Osteoblast (primary cell): ENCODE measurements around the gene F8A1. TPM values are rescaled to one million over a fixed set of nuclear protein-coding genes. Genes with fewer than 3 reads are reported as not detected.
"Not testable (repeated sequence)": the region's sequence is repeated elsewhere in the genome, so short reads cannot be mapped to it uniquely, and the experiment has no call there.

Experiments
- DNase-seq: peaks from one replicate; pipeline ENCODE4 v3.0.0; 2011; ENCODE audit warnings: low spot score, mixed read lengths; ENCODE audit not compliant: insufficient read length; ENCODE audit errors: missing footprints
- H2AFZ ChIP-seq: 2 replicates; pipeline ENCODE4 v1.6.0; 2011; ENCODE audit warnings: mild to moderate bottlenecking, low read length
- H3K27ac ChIP-seq: 2 replicates; pipeline ENCODE4 v1.5.1; 2011; ENCODE audit warnings: mild to moderate bottlenecking, low read depth, low read length, moderate library complexity
- H3K27me3 ChIP-seq: 2 replicates; pipeline ENCODE4 v1.6.0; 2012; ENCODE audit warnings: mild to moderate bottlenecking, control low read depth, inconsistent platforms, low read length, moderate library complexity; ENCODE audit not compliant: insufficient read depth
- H3K36me3 ChIP-seq: 2 replicates; pipeline ENCODE4 v1.5.1; 2011; ENCODE audit warnings: mild to moderate bottlenecking, low read length, control low read depth, moderate library complexity; ENCODE audit not compliant: insufficient read depth
- H3K4me1 ChIP-seq: 2 replicates; pipeline ENCODE4 v1.5.1; 2011; ENCODE audit warnings: mild to moderate bottlenecking, low read length, control low read depth, moderate library complexity; ENCODE audit not compliant: insufficient read depth
- H3K4me2 ChIP-seq: 2 replicates; pipeline ENCODE4 v1.6.0; 2011; ENCODE audit warnings: mild to moderate bottlenecking, low read length; ENCODE audit not compliant: insufficient read depth
- H3K4me3 ChIP-seq: fragments of 200-600 bp; sonication (generic); 3 replicates; pipeline ENCODE4 v1.5.1; 2012; ENCODE audit warnings: mild to moderate bottlenecking, low read length, inconsistent platforms; ENCODE audit not compliant: insufficient read depth
- H3K79me2 ChIP-seq: 2 replicates; pipeline ENCODE4 v1.6.0; 2012; ENCODE audit warnings: mild to moderate bottlenecking, low read length, control low read depth, inconsistent platforms; ENCODE audit not compliant: insufficient read depth
- H3K9me3 ChIP-seq: 2 replicates; pipeline ENCODE4 v1.5.1; 2011; ENCODE audit warnings: low read depth, low read length, control low read depth
- H4K20me1 ChIP-seq: 2 replicates; pipeline ENCODE4 v1.6.0; 2012; ENCODE audit warnings: mild to moderate bottlenecking, low read length, control low read depth; ENCODE audit not compliant: insufficient read depth
- CTCF ChIP-seq: IDR thresholded peaks from 2 replicates; pipeline ENCODE4 v1.5.1; 2011; ENCODE audit warnings: mild to moderate bottlenecking, low read depth, low read length, moderate library complexity; ENCODE audit errors: extremely low read depth
- total RNA-seq: library from RNA; depleted of rRNA; stranded (reverse); fragments of >200 nt; gene quantifications from 2 replicates; pipeline ENCODE4 v1.2.3, GENCODE V29; 2012

F8A1 gene
- total RNA-seq, 1 donor: 6.5 TPM

DNA sequence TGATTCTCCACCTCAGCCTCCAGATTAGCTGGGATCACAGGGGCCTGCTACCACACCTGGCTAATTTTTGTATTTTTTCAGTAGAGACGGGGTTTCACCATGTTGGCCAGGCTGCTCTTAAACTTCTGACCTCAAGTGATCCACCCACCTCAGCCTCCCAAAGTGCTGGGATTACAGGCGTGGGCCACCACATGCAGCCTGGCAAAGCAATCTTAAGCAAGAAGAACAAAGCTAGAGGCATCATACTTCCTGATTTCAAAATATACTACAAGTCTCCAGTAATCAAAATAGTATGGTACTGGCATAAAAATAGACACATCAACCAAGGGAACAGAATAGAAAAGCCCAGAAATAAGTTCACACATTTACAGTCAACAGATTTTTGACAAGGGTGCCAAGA, 12.8 kb upstream of the F8A1 start:
- no peak overlapping the region for H3K27ac ChIP-seq
- H3K36me3 ChIP-seq: no peaks in the 10 kb centered on the region
- TF ChIP-seq CTCF: no peak
- no peaks in the 10 kb centered on the region for H3K27me3 ChIP-seq
- no peak overlapping the region for H3K4me3 ChIP-seq
- H3K4me2 ChIP-seq: no peak overlapping the region
- H3K9me3 ChIP-seq: no peaks in the 10 kb centered on the region
- no peaks in the 10 kb centered on the region for H3K4me1 ChIP-seq
- DNase-seq: no peak
- H3K79me2 ChIP-seq: no peaks in the 10 kb centered on the region
- no peak overlapping the region for H2AFZ ChIP-seq
- H4K20me1 ChIP-seq: no peaks in the 10 kb centered on the region

DNA sequence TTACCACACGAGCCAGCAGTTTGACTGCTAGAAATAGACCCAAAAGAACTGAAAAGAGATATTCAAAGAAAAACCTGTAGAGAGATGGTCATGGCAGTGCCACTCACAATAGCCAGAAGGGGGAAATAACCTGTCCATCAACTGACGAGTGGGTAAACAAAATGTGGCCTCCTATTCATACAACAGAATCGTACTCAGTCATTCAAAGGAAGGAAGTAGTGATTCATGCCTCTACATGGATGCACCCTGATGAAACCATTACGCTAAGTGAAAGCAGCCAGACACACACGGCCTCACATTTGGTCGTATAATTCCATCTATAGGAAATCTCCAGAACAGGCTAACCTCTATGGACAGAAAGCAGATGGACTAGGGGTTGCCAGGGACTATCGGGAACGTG, 2.1 kb upstream of the F8A1 start:
- not testable (repeated sequence) for H3K79me2 ChIP-seq, H3K27me3 ChIP-seq

DNA sequence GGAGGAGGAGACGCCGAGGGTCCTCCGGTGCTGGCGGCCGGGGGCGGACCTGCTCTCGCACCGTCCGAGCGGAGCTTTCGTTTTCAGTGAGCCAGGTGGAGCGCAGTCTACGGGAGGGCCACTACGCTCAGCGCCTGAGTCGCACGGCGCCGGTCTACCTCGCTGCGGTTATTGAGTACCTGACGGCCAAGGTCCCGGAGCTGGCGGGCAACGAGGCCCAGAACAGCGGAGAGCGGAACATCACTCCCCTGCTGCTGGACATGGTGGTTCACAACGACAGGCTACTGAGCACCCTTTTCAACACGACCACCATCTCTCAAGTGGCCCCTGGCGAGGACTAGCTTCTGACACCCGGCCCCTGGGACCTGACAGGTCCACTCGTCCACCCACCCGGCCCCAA, 1.1 kb upstream of the F8A1 start:
- not testable (repeated sequence) for H3K36me3 ChIP-seq, H3K9me3 ChIP-seq, H3K27ac ChIP-seq, H4K20me1 ChIP-seq, H3K4me1 ChIP-seq, H3K4me3 ChIP-seq, H2AFZ ChIP-seq, H3K4me2 ChIP-seq, H3K27me3 ChIP-seq, H3K79me2 ChIP-seq, DNase-seq

More for the DNA sequence above, 2.1 kb upstream of the F8A1 start:
- not testable (repeated sequence) for H2AFZ ChIP-seq, H3K4me3 ChIP-seq, H3K27ac ChIP-seq, DNase-seq, H3K4me1 ChIP-seq, H3K9me3 ChIP-seq, H4K20me1 ChIP-seq, H3K36me3 ChIP-seq, H3K4me2 ChIP-seq

- H3K27me3 ChIP-seq, H3K9me3 ChIP-seq, H4K20me1 ChIP-seq, H3K27ac ChIP-seq, H3K4me1 ChIP-seq, H3K4me2 ChIP-seq, H3K79me2 ChIP-seq, H3K4me3 ChIP-seq, H2AFZ ChIP-seq, DNase-seq, H3K36me3 ChIP-seq: not testable (repeated sequence)
Observed at GRCh38 chrX:154885549-154885948, 606 bp upstream of the F8A1 start.

GRCh38 chrX:154886789-154887221, 650 bp downstream of the F8A1 start:
- not testable (repeated sequence) for H3K4me2 ChIP-seq, H3K4me1 ChIP-seq, H2AFZ ChIP-seq, H4K20me1 ChIP-seq, H3K27me3 ChIP-seq, H3K4me3 ChIP-seq, DNase-seq, H3K36me3 ChIP-seq, H3K9me3 ChIP-seq, H3K79me2 ChIP-seq, H3K27ac ChIP-seq

GRCh38 chrX:154890990-154891639, 5.0 kb downstream of the F8A1 start:
- Histone ChIP-seq H2AFZ (no peak overlapping the region), H3K79me2 (no peaks in the 10 kb centered on the region), H3K9me3 (no peaks in the 10 kb centered on the region), H3K27ac (no peak overlapping the region), H3K4me2 (no peak overlapping the region), H3K4me1 (no peaks in the 10 kb centered on the region), H3K36me3 (no peaks in the 10 kb centered on the region), H3K27me3 (no peaks in the 10 kb centered on the region), H3K4me3 (no peak overlapping the region), H4K20me1 (no peaks in the 10 kb centered on the region)
- no peak for DNase-seq
- TF ChIP-seq CTCF: no peak
